Measurements from ENCODE around the gene CNIH3. TPM values are rescaled to one million over a fixed set of nuclear protein-coding genes. Genes with fewer than 3 reads are reported as not detected.

Gene CNIH3
- total and polyA plus RNA-seq, 10 of the 15 experiments (the other 5 are each of a cell fraction or from before 2014, with no cell fraction given), result 0.77 to 5.8 (median 1.8) TPM

DNA sequence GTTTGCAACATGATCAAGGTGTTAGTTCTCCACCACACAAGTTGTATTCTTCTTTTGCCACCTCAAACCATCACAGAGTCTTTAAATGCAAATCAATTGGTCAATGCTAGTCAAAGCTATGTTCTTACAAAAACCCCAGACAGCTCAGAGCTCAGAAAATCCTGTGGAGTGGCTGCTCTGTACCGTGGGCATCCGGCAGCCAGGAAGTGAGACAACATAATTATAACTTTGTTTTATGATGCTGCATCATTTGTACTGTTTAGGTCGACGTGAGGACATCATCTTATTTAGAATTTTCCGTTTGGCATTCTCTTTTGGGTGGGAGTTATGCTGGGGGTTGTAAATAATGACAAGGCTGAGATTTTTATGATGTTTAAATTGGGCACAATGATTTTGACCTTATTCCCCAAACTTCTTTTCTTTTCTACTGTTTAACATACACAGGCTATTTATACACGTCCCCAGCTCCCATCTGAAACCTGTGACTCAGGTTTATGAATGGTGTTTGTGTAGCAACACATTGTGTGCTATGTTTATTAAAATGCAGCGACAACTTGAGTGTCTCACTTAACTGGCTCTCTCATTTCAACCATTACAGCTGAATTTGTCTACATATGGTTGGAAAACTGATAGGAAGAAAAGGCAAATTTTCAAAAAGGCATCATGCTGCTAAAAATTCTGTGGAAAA is 124.0 kb downstream of the CNIH3 start (continued):
- TF ChIP-seq CUX1 (IDR thresholded peaks at IDR 0.05; ENCODE audit: insufficient replicate concordance, low read depth, low read length), result no peak
- no peak for TF ChIP-seq ZZZ3 (IDR thresholded peaks at IDR 0.05; ENCODE audit: control insufficient read depth, insufficient read length, low read depth)
- TF ChIP-seq YY1 (IDR thresholded peaks at IDR 0.05; ENCODE audit: low read depth, low read length), result no peak
- TF ChIP-seq, protein P1, sequence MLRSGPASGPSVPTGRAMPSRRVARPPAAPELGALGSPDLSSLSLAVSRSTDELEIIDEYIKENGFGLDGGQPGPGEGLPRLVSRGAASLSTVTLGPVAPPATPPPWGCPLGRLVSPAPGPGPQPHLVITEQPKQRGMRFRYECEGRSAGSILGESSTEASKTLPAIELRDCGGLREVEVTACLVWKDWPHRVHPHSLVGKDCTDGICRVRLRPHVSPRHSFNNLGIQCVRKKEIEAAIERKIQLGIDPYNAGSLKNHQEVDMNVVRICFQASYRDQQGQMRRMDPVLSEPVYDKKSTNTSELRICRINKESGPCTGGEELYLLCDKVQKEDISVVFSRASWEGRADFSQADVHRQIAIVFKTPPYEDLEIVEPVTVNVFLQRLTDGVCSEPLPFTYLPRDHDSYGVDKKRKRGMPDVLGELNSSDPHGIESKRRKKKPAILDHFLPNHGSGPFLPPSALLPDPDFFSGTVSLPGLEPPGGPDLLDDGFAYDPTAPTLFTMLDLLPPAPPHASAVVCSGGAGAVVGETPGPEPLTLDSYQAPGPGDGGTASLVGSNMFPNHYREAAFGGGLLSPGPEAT (IDR thresholded peaks at IDR 0.05; ENCODE audit: low read depth), result peak; percentile 83
- TF ChIP-seq HCFC1 (IDR thresholded peaks at IDR 0.05; ENCODE audit: low read length), result no peak
- no peak for TF ChIP-seq IRF4 (IDR thresholded peaks at IDR 0.05; ENCODE audit: low read depth, low read length)
- TF ChIP-seq ZNF217 (IDR thresholded peaks at IDR 0.05), result no peak
- TF ChIP-seq JUNB (IDR thresholded peaks at IDR 0.05), result peak; percentile 17; the same call in 1 of the 2 replicates
- 0 out of 2 replicates have a peak, but pooled peaks have one; percentile 50 for TF ChIP-seq TBL1XR1 (IDR thresholded peaks at IDR 0.05; ENCODE audit: low read depth, low read length)
- TF ChIP-seq HDGF (IDR thresholded peaks at IDR 0.05), result no peak
- peak; percentile 76 for TF ChIP-seq ATF7 (IDR thresholded peaks at IDR 0.05; ENCODE audit: low read depth)
- no peak for TF ChIP-seq ZNF622 (IDR thresholded peaks at IDR 0.05)
- 0 out of 2 replicates have a peak, but pooled peaks have one; percentile 8 for TF ChIP-seq FOXM1 (IDR thresholded peaks at IDR 0.05; ENCODE audit: low read depth, low read length)
- TF ChIP-seq MEF2A (IDR thresholded peaks at IDR 0.05; ENCODE audit: insufficient read depth, low read depth, low read length), result no peak
- TF ChIP-seq TARDBP (IDR thresholded peaks at IDR 0.05; ENCODE audit: borderline replicate concordance), result no peak
- TF ChIP-seq DPF2 (IDR thresholded peaks at IDR 0.05), result 0 out of 2 replicates have a peak, but pooled peaks have one; percentile 49
- no peak for TF ChIP-seq MXI1 (IDR thresholded peaks at IDR 0.05; ENCODE audit: low read depth, low read length)
- peak; percentile 4; the same call in 1 of the 2 replicates for TF ChIP-seq PAX5 (IDR thresholded peaks at IDR 0.05; ENCODE audit: borderline replicate concordance, low read depth, low read length)
- TF ChIP-seq MEF2B (IDR thresholded peaks at IDR 0.05; ENCODE audit: partially characterized antibody, poor library complexity, severe bottlenecking), result peak; percentile 77
- TF ChIP-seq HSF1 (IDR thresholded peaks at IDR 0.05; ENCODE audit: low read depth, low read length), result no peak
- 0 out of 2 replicates have a peak, but pooled peaks have one; percentile 5 for TF ChIP-seq JUND (IDR thresholded peaks at IDR 0.05; ENCODE audit: low read depth, low read length)

Measured in GM12878 (cell line).